ENCODE measurements around the gene LAMB1.
A peak's percentile ranks its signal among the peaks of the same experiment; 100 is the strongest.

The LAMB1 gene

GRCh38 chr7:107953924-107954303 lies 49.0 kb downstream of the LAMB1 start:
- DNase-seq (ENCODE audit: low spot score) (no peak), ATAC-seq (ENCODE audit: low read depth) (no peak)
- Histone ChIP-seq H3K27ac (ENCODE audit: poor library complexity, severe bottlenecking) (peak overlapping the region; percentile 96), H3K36me3 (ENCODE audit: low read depth) (peaks cover 97% of the 10 kb centered on the region), H3K9me3 (ENCODE audit: severe bottlenecking) (no peaks in the 10 kb centered on the region), H3K27me3 (ENCODE audit: insufficient read depth, poor library complexity, severe bottlenecking) (no peaks in the 10 kb centered on the region), H3K4me3 (ENCODE audit: severe bottlenecking) (no peak overlapping the region), H3K4me1 (ENCODE audit: insufficient read depth, poor library complexity, severe bottlenecking) (peaks cover 49% of the 10 kb centered on the region)
- TF ChIP-seq CTCF (IDR thresholded peaks at IDR 0.05; ENCODE audit: poor library complexity, severe bottlenecking), result no peak

DNA sequence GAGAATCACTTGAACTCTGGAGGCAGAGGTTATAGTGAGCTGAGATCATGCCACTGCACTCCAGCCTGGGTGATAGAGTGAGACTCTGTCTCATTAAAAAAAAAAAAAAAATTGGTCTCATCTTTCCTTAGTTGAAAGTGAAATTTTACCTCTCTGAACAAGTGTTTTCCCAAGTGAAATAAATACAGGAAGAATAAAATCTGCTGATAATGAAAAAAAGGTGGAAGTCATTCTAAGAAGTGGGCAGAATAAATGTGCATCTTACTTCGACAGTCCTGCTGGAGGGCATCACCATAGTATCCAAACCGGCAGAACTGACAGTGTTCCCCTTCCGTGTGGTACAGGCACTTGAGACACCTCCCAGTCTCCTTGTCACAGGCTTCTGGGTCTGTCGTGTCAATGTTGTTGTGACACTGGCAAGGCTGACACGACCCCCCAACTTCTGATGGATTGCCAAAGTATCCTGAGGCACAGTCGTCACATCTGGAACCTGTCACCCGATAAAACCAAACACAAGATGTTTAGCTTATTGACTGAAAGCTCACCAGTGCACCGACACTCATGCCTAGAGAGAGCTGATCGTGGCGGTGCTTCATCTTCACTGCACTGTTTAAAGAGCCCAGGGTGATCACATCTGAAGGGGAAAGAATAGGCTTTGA lies 49.6 kb downstream of the LAMB1 start:
- H3K27ac ChIP-seq (ENCODE audit: poor library complexity, severe bottlenecking), result peak overlapping the region; percentile 96
- no peak overlapping the region for H3K4me3 ChIP-seq (ENCODE audit: severe bottlenecking)
- peaks cover 97% of the 10 kb centered on the region for H3K36me3 ChIP-seq (ENCODE audit: low read depth)
- H3K9me3 ChIP-seq (ENCODE audit: severe bottlenecking), result no peaks in the 10 kb centered on the region
- no peak for TF ChIP-seq CTCF (IDR thresholded peaks at IDR 0.05; ENCODE audit: poor library complexity, severe bottlenecking)
- H3K4me1 ChIP-seq (ENCODE audit: insufficient read depth, poor library complexity, severe bottlenecking), result peaks cover 55% of the 10 kb centered on the region
- H3K27me3 ChIP-seq (ENCODE audit: insufficient read depth, poor library complexity, severe bottlenecking), result no peaks in the 10 kb centered on the region
- no peak for ATAC-seq (ENCODE audit: low read depth)
- DNase-seq (ENCODE audit: low spot score), result no peak

DNA sequence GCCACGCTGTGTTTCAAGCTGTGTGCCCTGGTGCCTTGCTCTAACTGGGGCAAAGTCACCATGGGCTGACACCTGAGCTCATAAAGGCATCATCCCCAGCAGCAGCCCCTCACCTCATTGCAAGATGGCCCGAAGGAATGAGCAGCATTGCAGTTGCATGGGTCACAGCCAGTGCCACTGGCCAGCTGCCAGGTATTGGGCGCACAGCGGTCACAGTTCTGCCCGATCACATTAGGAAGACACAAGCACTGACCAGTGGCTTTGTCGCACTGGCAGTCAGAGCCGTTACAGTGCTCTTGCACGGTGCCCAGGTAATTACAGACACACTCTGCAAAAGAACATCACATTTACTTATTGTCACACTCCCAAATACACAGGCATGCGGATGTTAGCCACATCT lies 51.1 kb downstream of the LAMB1 start:
- Histone ChIP-seq H3K27ac (ENCODE audit: poor library complexity, severe bottlenecking) (peak overlapping the region; percentile 96), H3K9me3 (ENCODE audit: severe bottlenecking) (no peaks in the 10 kb centered on the region), H3K27me3 (ENCODE audit: insufficient read depth, poor library complexity, severe bottlenecking) (no peaks in the 10 kb centered on the region), H3K36me3 (ENCODE audit: low read depth) (peaks cover 97% of the 10 kb centered on the region), H3K4me3 (ENCODE audit: severe bottlenecking) (no peak overlapping the region), H3K4me1 (ENCODE audit: insufficient read depth, poor library complexity, severe bottlenecking) (peaks cover 70% of the 10 kb centered on the region)
- DNase-seq (ENCODE audit: low spot score) (no peak), ATAC-seq (ENCODE audit: low read depth) (no peak)
- TF ChIP-seq CTCF (IDR thresholded peaks at IDR 0.05; ENCODE audit: poor library complexity, severe bottlenecking), result no peak

DNA sequence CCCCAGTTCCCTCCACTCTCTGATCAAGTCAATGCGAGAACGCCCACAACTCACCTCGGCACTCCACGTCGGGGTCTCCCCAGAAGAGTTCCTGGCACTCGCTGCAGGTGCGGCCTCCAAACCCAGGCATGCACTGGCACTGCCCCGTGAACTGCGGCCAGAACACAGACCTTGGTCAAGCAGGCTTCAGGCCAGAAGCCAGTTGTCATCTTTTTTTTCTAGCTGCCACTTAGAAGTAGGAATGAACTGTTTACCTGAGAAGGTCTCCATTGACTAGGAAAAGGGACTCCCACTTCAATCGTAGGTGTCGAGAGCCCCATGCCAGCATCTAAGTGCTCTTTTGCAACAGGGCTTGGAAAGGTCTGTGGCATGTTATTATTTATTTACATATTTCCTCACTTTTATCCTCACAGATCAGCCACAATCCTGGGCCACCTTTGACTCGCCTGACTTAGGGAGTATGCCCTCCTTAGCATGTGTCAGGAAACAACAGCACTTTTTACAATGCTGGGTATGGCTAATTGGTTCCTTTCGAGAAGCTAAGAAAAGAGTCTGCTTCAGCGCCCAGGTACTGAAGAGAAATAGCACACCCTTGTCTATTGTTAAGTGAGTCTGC lies 51.7 kb downstream of the LAMB1 start:
- Histone ChIP-seq H3K27me3 (ENCODE audit: insufficient read depth, poor library complexity, severe bottlenecking) (no peaks in the 10 kb centered on the region), H3K27ac (ENCODE audit: poor library complexity, severe bottlenecking) (peak overlapping the region; percentile 96), H3K9me3 (ENCODE audit: severe bottlenecking) (no peaks in the 10 kb centered on the region), H3K36me3 (ENCODE audit: low read depth) (peaks cover 97% of the 10 kb centered on the region), H3K4me3 (ENCODE audit: severe bottlenecking) (no peak overlapping the region), H3K4me1 (ENCODE audit: insufficient read depth, poor library complexity, severe bottlenecking) (peaks cover 76% of the 10 kb centered on the region)
- TF ChIP-seq CTCF (IDR thresholded peaks at IDR 0.05; ENCODE audit: poor library complexity, severe bottlenecking), result no peak
- no peak for ATAC-seq (ENCODE audit: low read depth)
- no peak for DNase-seq (ENCODE audit: low spot score)

DNA sequence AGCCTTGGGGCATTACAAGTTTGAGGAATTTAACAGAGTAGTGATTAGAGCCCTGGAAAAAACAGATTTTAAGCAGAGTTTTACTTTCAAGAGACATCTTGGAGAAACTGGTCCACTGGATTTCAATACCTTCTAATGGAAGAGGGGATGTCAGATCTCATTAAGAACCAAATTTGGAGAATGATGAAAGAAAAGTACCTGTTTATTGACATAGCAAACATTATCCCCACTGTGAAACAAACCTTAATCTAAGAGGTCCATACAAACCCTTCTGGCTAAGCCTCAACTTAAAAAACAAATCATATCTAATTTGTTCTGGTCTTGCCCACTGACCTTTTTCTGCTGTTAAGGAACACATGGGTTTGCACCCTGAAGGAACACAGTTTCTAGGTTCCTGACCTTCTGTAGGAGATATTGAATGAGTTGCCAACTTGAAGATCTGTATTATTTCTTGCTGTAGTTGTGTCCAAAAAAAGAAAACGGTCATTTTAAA lies 53.5 kb downstream of the LAMB1 start:
- H3K4me1 ChIP-seq (ENCODE audit: insufficient read depth, poor library complexity, severe bottlenecking), result peaks cover 72% of the 10 kb centered on the region
- DNase-seq (ENCODE audit: low spot score) (no peak), ATAC-seq (ENCODE audit: low read depth) (no peak)
- H3K9me3 ChIP-seq (ENCODE audit: severe bottlenecking), result no peaks in the 10 kb centered on the region
- no peak overlapping the region for H3K4me3 ChIP-seq (ENCODE audit: severe bottlenecking)
- H3K27ac ChIP-seq (ENCODE audit: poor library complexity, severe bottlenecking), result peak overlapping the region; percentile 96
- H3K36me3 ChIP-seq (ENCODE audit: low read depth), result peaks cover 97% of the 10 kb centered on the region
- no peak for TF ChIP-seq CTCF (IDR thresholded peaks at IDR 0.05; ENCODE audit: poor library complexity, severe bottlenecking)
- H3K27me3 ChIP-seq (ENCODE audit: insufficient read depth, poor library complexity, severe bottlenecking), result no peaks in the 10 kb centered on the region

Data from RWPE2 (cell line).